HG03139 (cell line): Measurements from ENCODE around the gene VKORC1L1.
"Not testable (repeated sequence)": the region's sequence is repeated elsewhere in the genome, so short reads cannot be mapped to it uniquely, and the experiment has no call there.

Experiments used
- ATAC-seq: cut with Tn5 transposase; IDR thresholded peaks from one replicate; pipeline ENCODE4 v1.9.1; 2021; ENCODE audit not compliant: unreplicated experiment

Gene VKORC1L1

DNA sequence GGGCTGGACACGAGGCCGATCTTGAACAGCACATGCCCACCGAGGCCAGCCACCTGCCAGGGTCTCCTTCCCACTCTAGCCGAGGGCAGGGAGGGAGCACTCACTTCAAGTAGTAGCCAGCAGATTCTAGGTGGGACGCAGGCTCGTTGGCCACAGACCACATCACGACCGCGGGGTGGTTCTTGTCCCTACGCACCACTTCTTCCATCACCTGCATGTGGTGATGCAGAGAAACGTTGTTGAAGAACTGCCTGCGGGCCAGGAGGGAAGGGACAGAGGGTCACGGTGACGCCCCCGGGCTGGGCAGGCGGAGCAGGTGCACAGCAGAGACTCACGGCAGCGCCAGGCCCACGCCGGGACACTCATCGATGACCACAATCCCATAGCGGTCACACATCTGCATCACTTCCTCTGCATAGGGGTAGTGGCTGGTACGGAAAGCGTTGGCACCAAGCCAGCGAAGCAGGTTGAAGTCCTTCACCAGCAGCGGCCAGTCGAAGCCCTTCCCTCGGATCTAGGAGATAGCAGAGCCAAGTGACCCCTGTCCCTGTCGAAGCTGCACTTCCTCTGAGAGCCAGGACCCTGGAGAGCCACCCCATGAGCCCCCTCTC is 101.4 kb downstream of the VKORC1L1 start:
- ATAC-seq = no peak

DNA sequence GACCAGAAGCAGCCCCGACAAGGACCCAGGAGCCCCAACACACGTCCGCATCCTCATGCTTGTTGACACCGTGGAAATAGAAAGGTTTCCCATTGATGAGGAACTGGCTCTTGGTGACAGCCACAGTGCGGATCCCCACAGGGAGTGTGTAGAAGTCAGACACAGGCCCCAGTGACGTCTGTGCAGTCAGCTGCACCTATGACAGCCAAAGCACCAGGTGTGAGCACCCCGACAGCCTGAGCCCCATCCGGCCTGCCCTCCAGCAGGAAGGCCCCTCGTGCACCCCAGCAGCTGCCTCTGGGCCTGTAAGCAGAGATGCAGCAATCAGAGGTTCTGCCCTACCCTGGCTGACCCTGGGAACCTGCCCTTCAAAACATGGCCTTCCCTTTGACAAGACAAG is 102.0 kb downstream of the VKORC1L1 start:
- ATAC-seq = no peak

DNA sequence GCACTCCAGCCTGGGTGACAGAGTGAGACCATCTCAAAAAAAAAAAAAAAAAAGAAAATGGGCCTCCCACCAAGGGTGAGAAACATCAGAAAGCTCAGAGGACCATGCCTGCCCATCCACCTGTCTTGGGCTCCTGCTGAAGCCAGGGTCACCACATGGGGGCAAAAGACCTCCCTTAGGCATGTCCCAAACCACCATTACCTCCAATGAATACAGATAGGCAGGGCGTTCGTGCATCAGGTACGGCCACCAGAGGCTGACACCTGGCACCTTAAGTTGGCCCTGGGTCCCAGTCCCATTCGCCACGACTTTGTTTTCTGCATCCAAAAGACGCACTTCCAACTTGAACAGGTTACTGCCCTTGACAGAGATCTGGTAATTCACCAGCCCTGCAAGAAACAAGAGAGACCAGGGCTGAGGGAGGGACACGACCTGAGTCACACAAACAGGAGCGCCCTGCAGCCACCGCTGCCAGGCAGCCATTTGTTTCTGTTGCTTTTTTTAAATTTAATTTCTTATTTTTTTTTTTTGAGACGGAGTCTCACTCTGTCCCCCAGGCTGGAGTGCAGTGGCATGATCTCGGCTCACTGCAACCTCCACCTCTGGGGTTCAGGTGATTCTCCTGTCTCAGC is 103.1 kb downstream of the VKORC1L1 start:
- ATAC-seq = no peak

DNA sequence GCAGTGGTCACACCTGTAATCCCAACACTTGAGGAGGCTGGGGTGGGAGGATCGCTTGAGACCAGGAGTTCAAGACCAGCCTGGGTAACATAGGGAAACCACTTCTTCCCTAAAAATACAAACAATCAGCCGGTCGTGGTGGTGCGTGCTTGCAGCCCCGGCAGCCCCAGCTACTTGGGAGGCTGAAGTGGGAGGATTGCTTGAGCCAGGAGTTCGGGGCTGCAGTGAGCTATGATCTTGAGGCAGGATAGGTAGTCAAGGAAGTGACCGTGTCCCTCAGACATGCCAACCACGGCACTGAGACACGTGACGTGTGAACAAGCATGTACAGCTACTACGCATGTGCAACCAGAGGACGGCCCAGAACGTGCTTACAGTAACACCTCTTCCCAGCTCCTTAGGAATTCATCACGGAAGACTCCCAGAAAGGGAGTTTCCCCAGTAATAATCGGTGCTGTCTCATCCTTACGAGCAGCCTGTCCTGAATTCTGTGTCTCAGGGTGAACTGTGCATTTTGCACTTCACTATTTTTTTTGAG is 103.9 kb downstream of the VKORC1L1 start:
- no peak for ATAC-seq

DNA sequence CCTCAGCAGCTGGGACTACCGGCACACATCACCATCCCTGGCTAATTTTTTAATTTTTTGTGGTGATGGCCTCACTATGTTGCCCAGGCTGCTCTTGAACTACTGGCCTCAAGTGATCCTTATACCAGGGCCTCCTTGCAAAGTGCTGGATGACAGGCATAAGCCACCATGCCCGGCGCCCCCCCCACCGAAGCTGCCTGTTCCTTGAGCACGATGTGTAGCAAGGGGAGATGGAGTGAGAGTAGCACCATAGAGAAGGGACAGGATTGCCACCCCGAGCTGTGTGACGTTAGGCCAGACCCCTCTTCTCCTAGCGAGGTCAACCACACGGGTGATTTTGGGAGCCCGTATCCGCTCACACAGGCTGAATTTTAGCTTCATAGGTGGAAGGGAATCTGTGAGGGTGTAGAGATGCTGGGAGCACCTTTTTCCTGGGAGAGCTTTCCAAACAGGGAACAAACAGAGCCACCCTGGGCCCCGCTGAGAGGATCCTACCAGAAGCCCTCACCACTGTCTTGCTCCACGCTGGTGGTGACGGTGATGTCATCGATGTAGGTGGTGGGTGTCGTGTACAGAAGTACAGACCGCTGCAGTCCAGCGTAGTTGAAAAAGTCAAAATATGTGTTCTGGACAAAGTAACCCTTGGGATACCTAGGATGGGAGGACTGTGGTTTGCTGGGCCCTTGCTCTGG is 106.2 kb downstream of the VKORC1L1 start:
- no peak for ATAC-seq

DNA sequence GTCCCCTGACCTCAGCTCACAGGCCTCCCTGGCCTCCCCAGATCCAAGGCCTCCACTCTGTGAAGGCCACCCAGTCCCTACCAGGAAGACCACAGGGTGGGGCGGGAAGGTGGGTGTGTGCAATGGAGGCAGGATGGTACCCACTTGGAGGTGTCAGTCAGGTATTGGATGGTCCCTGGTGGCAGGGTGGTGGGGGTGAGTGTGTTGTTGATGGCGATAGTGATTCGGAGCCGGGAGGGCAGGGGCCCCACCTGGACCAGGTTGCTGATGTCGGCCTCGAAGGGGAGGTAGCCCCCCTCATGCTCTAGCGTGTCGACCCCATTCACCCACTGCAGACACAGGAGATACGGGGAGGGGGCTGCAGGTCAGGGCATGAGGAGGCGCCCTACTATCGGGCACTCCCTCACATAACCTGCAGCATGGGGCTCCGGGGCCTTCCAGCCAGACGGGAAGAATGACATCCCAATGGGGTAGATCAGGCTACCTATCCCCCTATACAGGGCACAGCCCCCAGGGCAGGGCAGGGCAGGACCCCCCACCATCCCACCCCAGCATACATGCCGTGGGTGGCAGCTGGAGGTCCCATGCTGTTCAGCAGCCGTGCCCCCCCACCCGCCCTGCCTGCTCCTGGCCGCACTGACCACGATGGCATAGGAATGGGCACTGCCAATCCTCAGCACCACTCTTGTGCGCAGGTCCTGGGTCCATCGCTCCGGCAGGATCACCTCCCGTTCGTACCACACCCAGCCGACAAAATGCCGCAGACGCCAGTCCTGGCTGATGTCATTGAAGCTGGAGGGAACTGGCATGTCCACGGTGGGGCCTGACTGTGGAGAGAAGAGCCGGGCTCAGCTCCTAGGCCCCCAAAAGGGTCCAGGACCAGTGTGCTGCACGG is 107.0 kb downstream of the VKORC1L1 start:
- no peak for ATAC-seq

DNA sequence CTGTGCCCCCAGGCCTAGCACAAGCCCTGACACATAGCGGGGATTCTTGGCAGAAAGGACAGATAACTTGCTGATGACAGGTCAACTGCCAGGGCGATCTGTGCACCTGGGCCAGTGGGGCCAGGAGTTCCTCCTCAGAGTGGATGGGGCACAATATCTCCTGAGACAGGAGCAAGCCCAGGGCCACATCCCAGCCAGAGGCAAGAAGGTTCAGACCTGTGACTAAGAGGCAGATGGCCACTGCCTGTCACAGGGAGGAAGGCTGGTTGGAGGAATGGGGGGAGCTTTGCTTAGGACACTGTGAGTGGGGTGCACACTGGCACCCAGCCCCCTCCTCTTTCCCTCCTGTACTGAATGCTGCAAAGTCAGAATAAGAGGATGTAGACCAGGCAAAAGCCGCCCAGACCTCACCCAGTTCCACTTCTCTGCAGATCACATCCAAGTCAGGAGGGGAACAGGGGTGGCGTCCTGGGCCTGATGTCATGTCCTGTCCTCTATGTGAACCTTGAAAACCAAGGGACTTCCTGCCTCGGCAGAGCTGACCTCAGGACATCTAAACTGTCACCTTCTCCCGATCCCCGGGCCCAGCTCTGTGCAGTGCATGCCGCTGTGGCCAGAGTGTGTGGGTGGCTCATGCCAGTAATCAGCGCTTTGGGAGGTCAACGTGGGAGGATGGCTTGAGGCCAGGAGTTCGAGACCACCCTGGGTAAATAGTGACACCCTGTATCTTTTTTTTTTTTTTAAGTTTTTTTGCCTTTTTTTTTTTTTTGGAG is 107.8 kb downstream of the VKORC1L1 start:
- peak; percentile 85 for ATAC-seq

DNA sequence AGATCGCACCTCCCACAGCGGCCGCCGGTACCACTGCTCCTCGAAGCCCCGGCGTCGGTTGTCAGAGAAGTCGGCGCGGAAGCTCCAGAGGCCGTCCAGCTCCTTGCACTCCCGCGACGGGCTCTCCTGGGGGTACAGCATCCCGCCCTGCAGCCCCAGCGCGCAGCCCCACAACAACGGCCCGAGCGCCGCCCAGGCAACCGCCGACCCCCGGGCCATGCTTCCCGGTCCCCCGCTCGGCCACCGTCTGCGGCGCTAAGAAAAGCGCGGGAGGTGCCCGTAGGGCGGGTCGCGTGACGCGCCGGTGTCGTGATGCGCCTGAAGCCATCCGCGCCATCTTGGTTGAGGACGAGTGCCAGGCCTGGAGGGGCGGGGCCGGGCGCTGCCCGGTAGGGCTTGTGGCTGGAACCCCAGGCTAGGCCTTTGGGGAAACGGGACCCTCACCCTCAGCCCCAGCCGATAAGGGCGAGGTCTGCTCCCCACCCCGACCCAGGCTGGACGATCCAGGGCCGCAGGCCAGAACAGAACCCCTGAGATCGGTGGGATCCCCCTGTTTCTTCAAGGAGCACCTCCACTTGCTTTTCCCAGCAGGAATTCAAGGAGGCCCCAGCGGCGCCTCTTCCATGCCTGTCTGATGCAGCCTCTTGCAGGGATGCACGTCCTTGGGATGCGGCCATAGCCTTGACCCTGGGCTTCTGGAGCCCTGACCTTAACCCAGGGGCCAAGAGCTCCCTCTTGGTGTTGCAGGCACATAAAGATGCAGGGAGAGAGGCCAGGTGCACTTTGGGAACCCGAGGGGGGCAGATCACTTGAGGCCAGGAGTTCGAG is 109.3 kb downstream of the VKORC1L1 start, which contains the start of gene GUSB:
GUSB (minus strand) TSS at position 249 of the 828 bp plus-strand sequence; CDS start at position 219, 30 bp downstream.
- ATAC-seq = peak; percentile 61

DNA sequence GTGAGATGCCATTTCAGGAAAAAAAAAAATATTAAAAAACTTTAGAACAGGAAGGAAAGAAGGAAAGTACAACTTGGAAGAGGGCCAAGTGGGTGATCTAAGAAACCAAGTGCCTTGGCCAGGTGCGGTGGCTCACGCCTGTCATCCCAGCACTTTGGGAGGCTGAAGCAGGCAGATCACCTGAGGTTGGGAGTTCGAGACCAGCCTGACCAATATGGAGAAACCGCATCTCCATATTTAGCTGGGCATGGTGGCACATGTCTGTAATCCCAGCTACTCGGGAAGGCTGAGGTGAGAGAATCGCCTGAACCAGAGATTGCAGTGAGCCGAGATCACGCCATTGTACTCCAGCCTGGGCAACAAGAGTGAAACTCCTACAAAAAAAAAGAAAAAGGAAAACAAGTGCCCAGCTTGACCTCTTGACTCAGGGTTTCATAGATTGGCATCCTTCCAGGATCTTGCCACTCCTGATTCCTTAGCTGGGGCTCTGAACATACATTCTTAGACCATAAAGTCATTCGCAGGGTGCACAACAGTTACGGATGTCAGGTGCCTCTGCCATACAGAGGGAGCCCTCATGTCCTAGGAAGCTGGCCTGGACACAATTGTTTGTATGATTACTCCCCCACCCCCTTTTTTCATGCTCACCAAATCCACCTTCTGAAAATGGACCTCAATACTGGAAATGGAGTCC is 111.2 kb downstream of the VKORC1L1 start:
- no peak for ATAC-seq

DNA sequence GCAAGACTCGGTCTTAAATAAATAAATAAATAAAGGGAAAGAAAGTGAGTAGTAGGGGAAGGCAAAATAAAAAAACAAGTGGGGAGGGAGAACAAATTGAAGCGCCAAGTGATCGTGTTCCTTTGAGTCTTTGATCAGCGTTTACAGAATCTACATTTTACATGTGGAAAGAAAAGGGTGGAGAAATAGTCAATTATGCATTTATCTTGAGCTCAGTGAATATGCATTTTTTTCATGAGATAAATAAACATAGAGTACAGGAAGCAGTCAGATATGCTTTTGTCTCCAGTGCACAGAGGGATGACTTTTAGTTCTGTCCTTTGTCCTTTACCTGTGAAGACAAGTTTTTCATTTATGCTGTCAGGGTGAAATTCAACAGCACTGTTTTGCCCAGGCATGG is 115.2 kb downstream of the VKORC1L1 start:
- no peak for ATAC-seq

DNA sequence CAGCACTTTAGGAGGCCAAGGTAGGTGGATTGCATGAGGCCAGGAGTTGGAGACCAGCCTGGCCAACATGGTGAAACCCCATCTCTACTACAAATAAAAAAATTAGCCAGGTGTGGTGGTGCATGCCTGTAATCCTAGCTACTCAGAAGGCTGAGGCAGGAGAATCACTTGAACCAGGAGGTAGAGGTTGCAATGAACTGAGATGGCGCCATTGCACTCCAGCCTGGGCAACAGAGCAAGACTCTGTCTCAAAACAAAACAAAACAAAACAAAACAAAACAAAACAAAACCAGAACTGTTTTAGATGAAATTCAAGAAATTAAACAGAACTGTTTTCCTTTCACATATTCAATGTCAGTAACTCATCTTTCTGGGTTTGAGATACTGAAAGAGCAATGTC is 115.6 kb downstream of the VKORC1L1 start:
- ATAC-seq = not testable (repeated sequence)

DNA sequence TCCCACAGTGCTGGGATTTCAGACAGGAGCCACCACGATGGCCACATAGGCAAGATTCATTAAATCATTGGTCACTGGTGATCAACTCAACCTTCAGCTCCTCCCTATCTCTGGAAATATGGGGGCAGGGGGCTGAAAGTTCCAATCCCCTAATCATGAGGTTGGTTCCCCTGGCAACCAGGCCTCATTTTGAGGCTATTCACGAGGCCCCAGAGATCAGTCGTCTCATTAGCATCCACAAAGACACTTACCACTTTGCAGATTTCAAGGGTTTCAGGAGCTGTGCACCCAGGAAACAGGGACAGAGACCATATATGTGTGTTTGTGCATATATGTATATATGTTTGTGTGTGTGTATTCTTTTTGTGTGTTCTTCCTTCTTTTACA is 116.8 kb downstream of the VKORC1L1 start:
- ATAC-seq = no peak

DNA sequence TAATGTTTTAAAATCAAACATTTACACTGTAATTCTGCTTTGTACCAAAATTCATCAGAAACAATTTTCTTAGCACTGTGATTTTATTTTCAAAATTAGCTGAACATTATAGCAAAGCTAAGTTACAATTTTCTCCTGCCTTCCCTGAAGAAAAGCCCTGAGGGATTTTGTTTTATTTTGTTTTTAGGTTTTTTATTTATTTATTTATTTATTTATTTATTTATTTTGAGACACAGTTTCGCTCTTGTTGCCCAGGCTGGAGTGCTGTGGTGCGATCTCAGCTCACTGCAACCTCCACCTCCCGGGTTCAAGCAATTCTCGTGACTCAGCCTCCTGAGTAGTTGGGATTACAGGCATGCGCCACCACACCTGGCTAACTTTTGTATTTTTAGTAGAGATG is 119.0 kb downstream of the VKORC1L1 start:
- ATAC-seq = not testable (repeated sequence)

DNA sequence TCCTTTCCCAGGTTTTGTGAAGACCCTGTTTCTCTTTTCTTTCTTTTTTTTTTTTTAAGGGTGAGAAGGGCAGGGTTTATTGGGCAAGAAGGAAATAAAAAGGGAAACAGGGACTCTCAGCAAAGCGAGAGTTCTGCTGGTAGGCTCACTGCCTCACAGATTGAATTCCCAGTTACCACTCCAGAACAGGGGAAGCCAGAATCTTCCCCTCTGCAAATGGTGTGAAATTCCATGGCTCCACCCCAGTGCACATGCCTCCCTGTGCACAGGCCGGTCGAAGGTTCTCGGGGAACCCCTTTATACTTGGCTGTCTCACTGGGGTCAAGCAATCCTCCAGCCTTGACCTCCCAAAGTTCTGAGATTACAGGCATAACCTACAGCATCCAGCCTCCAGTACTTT is 119.7 kb downstream of the VKORC1L1 start:
- ATAC-seq = no peak

DNA sequence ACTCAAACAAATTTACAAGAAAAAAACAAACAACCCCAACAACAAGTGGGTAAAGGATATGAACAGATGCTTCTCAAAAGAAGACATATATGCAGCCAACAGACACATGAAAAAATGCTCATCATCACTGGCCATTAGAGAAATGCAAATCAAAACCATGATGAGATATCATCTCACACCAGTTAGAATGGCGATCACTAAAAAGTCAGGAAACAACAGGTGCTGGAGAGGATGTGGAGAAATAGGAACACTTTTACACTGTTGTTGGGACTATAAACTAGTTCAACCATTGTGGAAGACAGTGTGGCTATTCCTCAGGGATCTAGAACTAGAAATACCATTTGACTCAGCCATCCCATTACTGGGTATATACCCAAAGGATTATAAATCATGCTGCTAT is 122.1 kb downstream of the VKORC1L1 start:
- ATAC-seq = not testable (repeated sequence)

DNA sequence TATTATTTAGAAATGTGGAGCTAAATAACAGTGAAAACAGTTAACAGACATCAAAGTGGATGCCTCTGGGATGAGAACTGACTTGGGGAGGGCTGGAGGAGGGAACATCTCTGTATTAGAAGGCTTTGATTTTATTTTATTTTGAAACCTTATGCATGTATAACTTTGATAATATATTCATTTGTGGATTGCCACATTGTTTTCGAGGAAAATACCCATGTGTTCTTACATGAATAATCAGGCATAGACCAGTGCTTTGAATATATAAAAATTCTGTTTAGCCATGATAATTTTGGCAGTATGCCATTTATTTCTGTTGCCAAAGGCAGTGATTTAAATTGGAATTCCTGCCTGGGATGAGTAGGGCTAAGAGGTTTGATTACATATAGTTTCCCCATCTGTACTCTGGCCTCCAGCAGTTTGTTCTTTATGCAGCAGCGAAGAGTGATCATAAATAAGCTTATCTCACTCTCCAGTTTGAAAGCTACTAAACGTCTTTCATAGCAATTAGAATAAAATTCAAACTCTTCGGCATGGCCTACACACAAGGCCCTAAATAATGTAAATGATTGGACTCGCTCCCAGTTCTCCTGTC is 128.0 kb downstream of the VKORC1L1 start:
- ATAC-seq = not testable (repeated sequence)

DNA sequence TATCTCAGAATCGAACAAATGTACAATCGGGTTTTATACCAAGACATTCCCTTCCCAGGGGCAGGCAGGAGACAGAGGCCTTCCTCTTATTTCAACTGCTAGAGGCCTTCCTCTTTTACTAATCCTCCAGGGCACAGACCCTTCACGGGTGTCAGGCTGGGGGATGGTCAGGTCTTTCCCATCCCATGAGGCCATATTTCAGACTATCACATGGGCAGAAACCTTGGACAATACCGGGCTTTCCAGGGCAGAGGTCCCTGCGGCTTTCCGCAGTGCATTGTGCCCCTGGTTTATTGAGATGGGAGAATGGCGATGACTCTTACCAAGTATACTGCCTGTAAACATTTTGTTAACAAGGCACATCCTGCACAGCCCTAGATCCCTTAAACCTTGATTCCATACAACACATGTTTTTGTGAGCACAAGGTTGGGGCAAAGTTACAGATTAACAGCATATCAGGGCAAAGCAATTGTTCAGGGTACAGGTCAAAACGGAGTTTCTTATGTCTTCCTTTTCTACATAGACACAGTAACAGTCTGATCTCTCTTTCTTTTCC is 132.3 kb downstream of the VKORC1L1 start:
- not testable (repeated sequence) for ATAC-seq

DNA sequence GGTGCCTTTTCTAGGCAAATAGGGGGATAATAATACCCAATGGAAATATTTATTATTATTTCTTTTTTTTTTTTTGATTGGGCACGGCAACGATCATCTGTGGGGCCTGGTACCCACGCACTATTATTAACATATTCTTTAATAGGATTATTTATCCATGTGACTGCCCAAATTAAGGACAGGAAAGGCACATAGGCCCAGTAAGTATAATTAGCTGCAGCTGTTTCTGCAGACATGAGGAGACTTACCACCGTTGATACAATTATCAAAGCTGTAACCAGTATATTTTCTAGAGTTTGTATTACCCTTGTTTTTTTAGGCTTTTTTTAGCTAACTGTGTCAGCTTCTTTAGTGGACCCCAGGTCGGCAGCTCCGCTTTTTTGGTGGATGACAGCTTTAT is 134.4 kb downstream of the VKORC1L1 start:
- ATAC-seq = no peak
